SK-N-SH treated with all-trans-retinoic acid at 6 μM for 48 hours (cell line): Measurements from ENCODE around the gene TUBA4A.

Experiments
- ARNTL ChIP-seq: fragments of 450-650 bp; formaldehyde crosslinking; IDR thresholded peaks from 2 replicates; pipeline ENCODE4 v1.5.0; 2020; ENCODE audit warnings: low read depth, mild to moderate bottlenecking, moderate library complexity, borderline replicate concordance
- ESRRG ChIP-seq: fragments of 250-450 bp; sonication (Bioruptor Pico); IDR thresholded peaks from 2 replicates; pipeline ENCODE4 v1.6.1; 2021; ENCODE audit warnings: mild to moderate bottlenecking
- ISL1 ChIP-seq: fragments of 250-450 bp; sonication (Bioruptor Pico); IDR thresholded peaks from 2 replicates; pipeline ENCODE4 v2.1.2; 2022; ENCODE audit warnings: mild to moderate bottlenecking, moderate library complexity
- SNAI2 ChIP-seq: fragments of 250-450 bp; sonication (Bioruptor Pico); IDR thresholded peaks from 2 replicates; pipeline ENCODE4 v1.5.0; 2020; ENCODE audit warnings: mild to moderate bottlenecking, moderate library complexity
- TCF4 ChIP-seq: fragments of 250-450 bp; sonication (Bioruptor Pico); IDR thresholded peaks from 2 replicates; pipeline ENCODE4 v1.8.0; 2021; ENCODE audit warnings: mild to moderate bottlenecking, moderate library complexity, borderline replicate concordance
- TOX ChIP-seq: fragments of 250-450 bp; sonication (Bioruptor Pico); IDR thresholded peaks from 2 replicates; pipeline ENCODE4 v1.8.0; 2021; ENCODE audit warnings: mild to moderate bottlenecking, moderate library complexity, borderline replicate concordance
- ZFP30 ChIP-seq: fragments of 450-650 bp; formaldehyde crosslinking; IDR thresholded peaks from 2 replicates; pipeline ENCODE4 v1.5.0; 2022; ENCODE audit warnings: mild to moderate bottlenecking, moderate library complexity
- ZNF8 ChIP-seq: fragments of 450-650 bp; formaldehyde crosslinking; IDR thresholded peaks from 2 replicates; pipeline ENCODE4 v1.5.0; 2020; ENCODE audit warnings: mild to moderate bottlenecking, moderate library complexity
- TF ChIP-seq, protein P1 (sequence below): fragments of 250-450 bp; sonication (Bioruptor Pico); IDR thresholded peaks from 2 replicates; pipeline ENCODE4 v1.5.1; 2021; ENCODE audit warnings: mild to moderate bottlenecking, moderate library complexity
- TF ChIP-seq, protein P2 (sequence below): fragments of 250-450 bp; sonication (Bioruptor Pico); IDR thresholded peaks from 2 replicates; pipeline ENCODE4 v1.8.0; 2020; ENCODE audit warnings: mild to moderate bottlenecking, moderate library complexity, borderline replicate concordance
- TF ChIP-seq, protein P3 (sequence below): fragments of 250-450 bp; sonication (Bioruptor Pico); IDR thresholded peaks from 2 replicates; pipeline ENCODE4 v1.8.0; 2021; ENCODE audit warnings: low read depth, mild to moderate bottlenecking, moderate library complexity, borderline replicate concordance

DNA sequence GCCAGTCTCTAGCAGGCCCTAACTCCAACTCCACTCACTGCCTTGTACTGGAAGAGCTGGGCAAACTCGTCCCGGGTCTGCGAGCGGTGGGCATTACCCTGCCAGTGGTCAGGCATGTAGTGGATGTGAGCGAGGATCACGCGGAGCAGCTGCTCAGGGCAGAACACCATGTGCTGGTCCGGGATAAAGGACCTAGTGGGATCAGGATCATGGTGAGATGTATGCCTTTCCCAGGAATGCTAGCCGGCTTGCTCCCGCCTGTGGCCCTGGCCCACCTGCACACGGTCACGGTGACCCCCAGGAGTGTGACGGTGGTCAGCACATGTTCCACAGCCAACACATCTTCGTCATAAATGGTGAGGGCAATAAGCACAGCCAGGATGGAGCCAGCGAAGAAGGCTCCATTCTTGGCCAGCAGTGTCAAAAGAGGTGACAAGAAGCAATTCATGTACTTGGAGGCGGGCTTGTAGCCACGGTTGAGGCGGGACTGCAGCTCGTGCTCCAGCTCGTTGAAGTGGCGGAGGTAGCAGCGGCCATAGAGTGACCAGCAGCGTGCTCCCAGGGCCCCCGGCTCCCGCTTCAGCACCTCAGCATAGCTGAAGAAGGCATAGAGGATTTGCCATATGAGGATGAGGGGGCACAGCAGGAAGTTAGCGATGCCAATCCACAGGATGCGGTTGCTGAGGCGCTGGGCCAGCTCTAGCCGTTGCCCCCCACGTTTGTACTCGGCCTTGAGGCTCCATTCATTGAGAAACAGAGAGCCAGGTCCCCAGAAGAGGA lies 29.7 kb downstream of the TUBA4A start:
- TF ChIP-seq, protein P1, sequence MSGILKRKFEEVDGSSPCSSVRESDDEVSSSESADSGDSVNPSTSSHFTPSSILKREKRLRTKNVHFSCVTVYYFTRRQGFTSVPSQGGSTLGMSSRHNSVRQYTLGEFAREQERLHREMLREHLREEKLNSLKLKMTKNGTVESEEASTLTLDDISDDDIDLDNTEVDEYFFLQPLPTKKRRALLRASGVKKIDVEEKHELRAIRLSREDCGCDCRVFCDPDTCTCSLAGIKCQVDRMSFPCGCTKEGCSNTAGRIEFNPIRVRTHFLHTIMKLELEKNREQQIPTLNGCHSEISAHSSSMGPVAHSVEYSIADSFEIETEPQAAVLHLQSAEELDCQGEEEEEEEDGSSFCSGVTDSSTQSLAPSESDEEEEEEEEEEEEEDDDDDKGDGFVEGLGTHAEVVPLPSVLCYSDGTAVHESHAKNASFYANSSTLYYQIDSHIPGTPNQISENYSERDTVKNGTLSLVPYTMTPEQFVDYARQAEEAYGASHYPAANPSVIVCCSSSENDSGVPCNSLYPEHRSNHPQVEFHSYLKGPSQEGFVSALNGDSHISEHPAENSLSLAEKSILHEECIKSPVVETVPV (CRISPR knock-in tag) = no peak
- no peak for TF ChIP-seq ISL1 (CRISPR knock-in tag)
- TF ChIP-seq ARNTL (CRISPR knock-in tag) = no peak
- no peak for TF ChIP-seq ZFP30 (CRISPR knock-in tag)
- TF ChIP-seq TCF4 (CRISPR knock-in tag) = no peak
- no peak for TF ChIP-seq ESRRG (CRISPR knock-in tag)
- no peak for TF ChIP-seq TOX (CRISPR knock-in tag)
- TF ChIP-seq, protein P2, sequence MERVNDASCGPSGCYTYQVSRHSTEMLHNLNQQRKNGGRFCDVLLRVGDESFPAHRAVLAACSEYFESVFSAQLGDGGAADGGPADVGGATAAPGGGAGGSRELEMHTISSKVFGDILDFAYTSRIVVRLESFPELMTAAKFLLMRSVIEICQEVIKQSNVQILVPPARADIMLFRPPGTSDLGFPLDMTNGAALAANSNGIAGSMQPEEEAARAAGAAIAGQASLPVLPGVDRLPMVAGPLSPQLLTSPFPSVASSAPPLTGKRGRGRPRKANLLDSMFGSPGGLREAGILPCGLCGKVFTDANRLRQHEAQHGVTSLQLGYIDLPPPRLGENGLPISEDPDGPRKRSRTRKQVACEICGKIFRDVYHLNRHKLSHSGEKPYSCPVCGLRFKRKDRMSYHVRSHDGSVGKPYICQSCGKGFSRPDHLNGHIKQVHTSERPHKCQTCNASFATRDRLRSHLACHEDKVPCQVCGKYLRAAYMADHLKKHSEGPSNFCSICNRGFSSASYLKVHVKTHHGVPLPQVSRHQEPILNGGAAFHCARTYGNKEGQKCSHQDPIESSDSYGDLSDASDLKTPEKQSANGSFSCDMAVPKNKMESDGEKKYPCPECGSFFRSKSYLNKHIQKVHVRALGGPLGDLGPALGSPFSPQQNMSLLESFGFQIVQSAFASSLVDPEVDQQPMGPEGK (CRISPR knock-in tag) = no peak
- TF ChIP-seq ZNF8 (CRISPR knock-in tag) = no peak
- TF ChIP-seq SNAI2 (CRISPR knock-in tag) = no peak
- TF ChIP-seq, protein P3, sequence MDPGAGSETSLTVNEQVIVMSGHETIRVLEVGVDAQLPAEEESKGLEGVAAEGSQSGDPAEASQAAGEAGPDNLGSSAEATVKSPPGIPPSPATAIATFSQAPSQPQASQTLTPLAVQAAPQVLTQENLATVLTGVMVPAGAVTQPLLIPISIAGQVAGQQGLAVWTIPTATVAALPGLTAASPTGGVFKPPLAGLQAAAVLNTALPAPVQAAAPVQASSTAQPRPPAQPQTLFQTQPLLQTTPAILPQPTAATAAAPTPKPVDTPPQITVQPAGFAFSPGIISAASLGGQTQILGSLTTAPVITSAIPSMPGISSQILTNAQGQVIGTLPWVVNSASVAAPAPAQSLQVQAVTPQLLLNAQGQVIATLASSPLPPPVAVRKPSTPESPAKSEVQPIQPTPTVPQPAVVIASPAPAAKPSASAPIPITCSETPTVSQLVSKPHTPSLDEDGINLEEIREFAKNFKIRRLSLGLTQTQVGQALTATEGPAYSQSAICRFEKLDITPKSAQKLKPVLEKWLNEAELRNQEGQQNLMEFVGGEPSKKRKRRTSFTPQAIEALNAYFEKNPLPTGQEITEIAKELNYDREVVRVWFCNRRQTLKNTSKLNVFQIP (CRISPR knock-in tag) = no peak
